HUES6 (cell line): ENCODE measurements around the gene KCNMA1.

ENCODE experiments used
- H3K27ac ChIP-seq: 2 replicates; pipeline ENCODE4 v1.7.0; 2013; ENCODE audit warnings: low read depth, mild to moderate bottlenecking, low read length, inconsistent platforms
- H3K27me3 ChIP-seq: 2 replicates; pipeline ENCODE4 v1.6.1; 2013; ENCODE audit warnings: low read length; ENCODE audit not compliant: control insufficient read depth, insufficient read depth
- H3K36me3 ChIP-seq: 2 replicates; pipeline ENCODE4 v1.6.1; 2013; ENCODE audit warnings: low read length; ENCODE audit not compliant: control insufficient read depth, insufficient read depth
- H3K4me1 ChIP-seq: 2 replicates; pipeline ENCODE4 v1.6.1; 2013; ENCODE audit warnings: low read length; ENCODE audit not compliant: control insufficient read depth, insufficient read depth
- H3K4me3 ChIP-seq: 2 replicates; pipeline ENCODE4 v1.5.1; 2013; ENCODE audit warnings: low read depth, low read length
- H3K9ac ChIP-seq: one replicate; pipeline ENCODE4 v1.6.1; 2013; ENCODE audit warnings: mild to moderate bottlenecking, low read length
- H3K9me3 ChIP-seq: 2 replicates; pipeline ENCODE4 v1.6.1; 2013; ENCODE audit warnings: low read depth, low read length; ENCODE audit not compliant: control insufficient read depth, insufficient read depth

KCNMA1 gene

GRCh38 chr10:77147871-77148270 lies 489.7 kb downstream of the KCNMA1 start:
- peaks cover 36% of the 10 kb centered on the region for H3K4me1 ChIP-seq
- H3K4me3 ChIP-seq = no peak overlapping the region
- H3K27me3 ChIP-seq = no peaks in the 10 kb centered on the region
- H3K9ac ChIP-seq = no peak overlapping the region
- H3K27ac ChIP-seq = no peak overlapping the region
- H3K9me3 ChIP-seq = no peaks in the 10 kb centered on the region
- no peaks in the 10 kb centered on the region for H3K36me3 ChIP-seq

GRCh38 chr10:77146712-77147336 lies 490.8 kb downstream of the KCNMA1 start:
- H3K36me3 ChIP-seq = no peaks in the 10 kb centered on the region
- H3K4me1 ChIP-seq = peaks cover 26% of the 10 kb centered on the region
- no peaks in the 10 kb centered on the region for H3K27me3 ChIP-seq
- no peak overlapping the region for H3K27ac ChIP-seq
- H3K4me3 ChIP-seq = no peak overlapping the region
- H3K9ac ChIP-seq = no peak overlapping the region
- H3K9me3 ChIP-seq = no peaks in the 10 kb centered on the region

GRCh38 chr10:77144656-77145055 lies 493.0 kb downstream of the KCNMA1 start:
- Histone ChIP-seq H3K27me3 (no peaks in the 10 kb centered on the region), H3K4me1 (peaks cover 11% of the 10 kb centered on the region)

GRCh38 chr10:77139252-77140160 lies 498.1 kb downstream of the KCNMA1 start:
- no peak overlapping the region for H3K27ac ChIP-seq
- H3K9me3 ChIP-seq = no peaks in the 10 kb centered on the region
- no peak overlapping the region for H3K9ac ChIP-seq
- H3K4me3 ChIP-seq = no peak overlapping the region
- no peaks in the 10 kb centered on the region for H3K36me3 ChIP-seq
- no peaks in the 10 kb centered on the region for H3K27me3 ChIP-seq
- no peaks in the 10 kb centered on the region for H3K4me1 ChIP-seq

More at GRCh38 chr10:77144656-77145055, 493.0 kb downstream of the KCNMA1 start:
- H3K9me3 ChIP-seq = no peaks in the 10 kb centered on the region
- no peak overlapping the region for H3K4me3 ChIP-seq
- no peaks in the 10 kb centered on the region for H3K36me3 ChIP-seq
- no peak overlapping the region for H3K27ac ChIP-seq
- H3K9ac ChIP-seq = no peak overlapping the region

GRCh38 chr10:77138541-77138940 lies 499.1 kb downstream of the KCNMA1 start:
- no peaks in the 10 kb centered on the region for H3K36me3 ChIP-seq
- H3K4me3 ChIP-seq = no peak overlapping the region
- H3K27ac ChIP-seq = no peak overlapping the region
- no peaks in the 10 kb centered on the region for H3K9me3 ChIP-seq
- no peaks in the 10 kb centered on the region for H3K4me1 ChIP-seq
- no peak overlapping the region for H3K9ac ChIP-seq
- no peaks in the 10 kb centered on the region for H3K27me3 ChIP-seq

DNA sequence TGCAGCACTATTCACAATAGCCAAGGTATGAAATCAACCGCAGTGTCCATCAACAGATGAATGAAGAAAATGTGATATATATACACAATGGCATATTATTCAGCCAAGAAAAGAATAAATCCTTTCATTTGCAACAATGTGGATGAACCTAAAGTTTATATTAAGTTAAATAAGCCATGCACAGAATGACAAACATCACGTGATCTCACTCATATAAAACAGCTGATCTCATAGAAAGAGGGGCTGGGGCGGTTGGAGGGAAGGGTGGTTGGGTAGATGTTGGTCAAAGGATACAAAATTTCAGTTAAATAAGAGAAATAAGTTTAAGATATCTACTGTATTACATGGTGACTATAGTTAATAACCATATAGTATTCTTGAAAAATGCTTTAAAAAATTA lies 502.1 kb downstream of the KCNMA1 start:
- no peak overlapping the region for H3K9ac ChIP-seq
- no peaks in the 10 kb centered on the region for H3K9me3 ChIP-seq

DNA sequence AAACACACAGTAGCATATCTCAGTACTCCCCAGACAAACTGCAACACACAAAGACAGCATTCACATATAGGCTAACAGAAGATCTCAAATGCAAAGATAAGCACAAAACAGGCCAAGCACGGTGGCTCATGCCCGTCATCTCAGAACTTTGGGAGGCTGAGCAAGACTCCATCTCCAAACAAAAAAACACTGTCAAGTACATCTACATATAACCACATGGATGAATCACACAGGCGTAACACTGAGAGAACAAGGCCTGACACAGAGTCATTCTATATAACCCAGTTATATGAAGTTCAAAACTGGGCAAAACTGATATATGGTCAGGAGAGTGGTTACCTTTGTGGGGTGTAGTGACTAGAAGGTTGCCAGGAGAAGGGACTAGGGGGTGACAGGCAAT lies 506.4 kb downstream of the KCNMA1 start:
- Histone ChIP-seq H3K27me3 (no peaks in the 10 kb centered on the region), H3K4me3 (no peak overlapping the region)

More for the DNA sequence above, 502.1 kb downstream of the KCNMA1 start:
- H3K4me1 ChIP-seq = no peaks in the 10 kb centered on the region
- H3K4me3 ChIP-seq = no peak overlapping the region
- no peaks in the 10 kb centered on the region for H3K27me3 ChIP-seq
- H3K36me3 ChIP-seq = no peaks in the 10 kb centered on the region
- no peak overlapping the region for H3K27ac ChIP-seq

DNA sequence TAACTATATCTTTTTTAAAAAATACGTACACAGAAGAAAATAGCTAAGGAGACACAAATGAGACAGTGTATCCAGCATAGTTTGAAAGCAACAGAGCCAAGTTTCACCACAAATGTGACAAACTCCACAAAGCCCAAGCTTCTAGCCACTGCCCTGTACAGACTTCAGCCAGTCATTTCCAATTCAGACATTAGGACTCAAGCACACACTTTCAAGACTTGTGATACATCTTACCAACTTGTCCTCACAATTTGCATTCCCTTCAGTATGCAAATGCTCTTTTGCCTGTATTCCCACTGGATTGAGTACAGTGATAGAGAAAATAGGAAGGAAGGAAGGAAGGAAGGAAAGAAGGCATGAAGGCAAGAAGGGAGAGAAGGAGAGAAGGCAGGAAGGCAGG lies 510.4 kb downstream of the KCNMA1 start:
- H3K4me3 ChIP-seq = no peak overlapping the region
- no peak overlapping the region for H3K9ac ChIP-seq
- H3K4me1 ChIP-seq = peaks cover 3% of the 10 kb centered on the region; the same call in 1 of the 2 replicates
- no peaks in the 10 kb centered on the region for H3K36me3 ChIP-seq
- H3K9me3 ChIP-seq = no peaks in the 10 kb centered on the region
- no peak overlapping the region for H3K27ac ChIP-seq
- no peaks in the 10 kb centered on the region for H3K27me3 ChIP-seq

More for the DNA sequence above, 506.4 kb downstream of the KCNMA1 start:
- H3K27ac ChIP-seq = no peak overlapping the region
- H3K4me1 ChIP-seq = peaks cover 3% of the 10 kb centered on the region; the same call in 1 of the 2 replicates
- H3K9ac ChIP-seq = no peak overlapping the region
- no peaks in the 10 kb centered on the region for H3K36me3 ChIP-seq
- H3K9me3 ChIP-seq = no peaks in the 10 kb centered on the region

DNA sequence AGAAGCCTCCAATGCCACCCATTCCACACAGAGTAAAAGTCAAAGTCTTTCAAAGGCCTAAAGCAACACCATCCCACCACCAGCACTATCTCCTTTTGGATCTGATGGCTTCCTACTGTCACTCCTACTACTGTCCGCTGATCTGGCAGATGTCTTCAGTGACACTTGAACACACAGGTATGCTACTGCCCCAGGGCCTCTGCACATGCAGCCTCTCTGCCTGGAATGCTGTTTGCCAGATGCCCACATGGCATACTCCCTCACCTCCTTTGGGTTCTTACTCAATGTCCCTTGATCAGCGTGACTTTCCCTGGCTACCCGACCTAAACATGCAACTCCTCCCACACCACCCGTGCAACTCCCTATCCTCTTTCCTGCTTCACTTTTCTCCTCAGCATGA lies 512.4 kb downstream of the KCNMA1 start:
- H3K4me3 ChIP-seq = no peak overlapping the region
- H3K4me1 ChIP-seq = peaks cover 3% of the 10 kb centered on the region; the same call in 1 of the 2 replicates
- no peak overlapping the region for H3K27ac ChIP-seq
- H3K9me3 ChIP-seq = no peaks in the 10 kb centered on the region
- H3K36me3 ChIP-seq = no peaks in the 10 kb centered on the region
- no peaks in the 10 kb centered on the region for H3K27me3 ChIP-seq
- H3K9ac ChIP-seq = no peak overlapping the region

DNA sequence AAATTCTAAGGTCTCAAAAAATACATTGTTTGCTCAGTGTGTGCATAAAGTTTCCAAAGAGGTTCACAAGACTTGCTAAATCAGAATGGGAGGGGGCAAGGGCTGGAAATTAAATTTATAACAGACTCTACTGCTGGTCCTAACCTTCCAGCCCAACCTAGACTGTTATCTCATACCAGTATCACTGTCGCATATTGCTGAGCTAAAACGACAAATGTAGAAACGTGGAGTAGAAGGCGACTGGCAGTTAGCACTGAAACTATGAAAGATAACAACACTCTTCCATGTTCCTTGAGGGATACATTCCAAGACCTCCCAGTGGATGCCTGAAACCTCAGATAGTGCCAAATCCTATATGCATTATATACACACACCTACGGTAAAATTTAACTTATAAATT lies 514.3 kb downstream of the KCNMA1 start:
- H3K27me3 ChIP-seq = 0 out of 2 replicates have a peak, but pooled peaks cover under 1% of the 10 kb centered on the region
- no peaks in the 10 kb centered on the region for H3K36me3 ChIP-seq
- no peak overlapping the region for H3K9ac ChIP-seq
- peaks cover 3% of the 10 kb centered on the region; the same call in 1 of the 2 replicates for H3K4me1 ChIP-seq
- no peaks in the 10 kb centered on the region for H3K9me3 ChIP-seq
- no peak overlapping the region for H3K27ac ChIP-seq
- H3K4me3 ChIP-seq = no peak overlapping the region

GRCh38 chr10:77121829-77122228 lies 515.8 kb downstream of the KCNMA1 start:
- Histone ChIP-seq H3K9ac (no peak overlapping the region), H3K4me1 (no peaks in the 10 kb centered on the region), H3K9me3 (no peaks in the 10 kb centered on the region), H3K4me3 (no peak overlapping the region), H3K27ac (no peak overlapping the region), H3K27me3 (0 out of 2 replicates have a peak, but pooled peaks cover 3% of the 10 kb centered on the region), H3K36me3 (no peaks in the 10 kb centered on the region)
